Caki2 (cell line): ENCODE results near the gene SFRP4. TPM values are rescaled to one million over a fixed set of nuclear protein-coding genes. Genes with fewer than 3 reads are reported as not detected.

Source experiments
- DNase-seq: peaks from one replicate; pipeline ENCODE4 v3.0.0-alpha.2; 2015; ENCODE audit warnings: low read depth
- in situ Hi-C: cut with HindIII; loops from 2 replicates; pipeline ENCODE4 v1.10.0; 2016; ENCODE audit warnings: low sequenced_read_pairs, low pct_unique_long_range_greater_than_20kb, mixed read lengths
- total RNA-seq: library from RNA; depleted of rRNA; stranded (reverse); fragments of >200 nt; shearing (Covaris generic); gene quantifications from 2 replicates; pipeline ENCODE4 v1.2.3, GENCODE V29; 2014; ENCODE audit warnings: low replicate concordance

Gene SFRP4
- total RNA-seq, 1 experiment from 2014 or later = 19.2 TPM

- in situ Hi-C loops = no loop called here
- peak; percentile 46 for DNase-seq
Observed at GRCh38 chr7:37930226-37930948, 13.8 kb upstream of the SFRP4 start.

GRCh38 chr7:37928878-37929277 is 12.3 kb upstream of the SFRP4 start:
- no peak for DNase-seq
- in situ Hi-C loops = no loop called here

GRCh38 chr7:37927773-37928444 is 11.3 kb upstream of the SFRP4 start:
- in situ Hi-C loops = no loop called here
- no peak for DNase-seq

GRCh38 chr7:37925620-37926019 is 9.0 kb upstream of the SFRP4 start:
- no peak for DNase-seq
- in situ Hi-C loops = no loop called here

GRCh38 chr7:37924491-37925041 is 7.9 kb upstream of the SFRP4 start:
- in situ Hi-C loops = loop anchor here (25.0 kb wide), 1 partner anchor 388 kb away; no protein-coding TSS in a partner anchor
- DNase-seq = no peak

GRCh38 chr7:37923996-37924395 is 7.4 kb upstream of the SFRP4 start:
- DNase-seq = no peak
- in situ Hi-C loops = loop anchor here (25.0 kb wide), 1 partner anchor 388 kb away; no protein-coding TSS in a partner anchor

GRCh38 chr7:37921876-37922275 is 5.3 kb upstream of the SFRP4 start:
- DNase-seq = no peak
- in situ Hi-C loops = loop anchor here (25.0 kb wide), 1 partner anchor 390 kb away; no protein-coding TSS in a partner anchor

GRCh38 chr7:37920849-37921805 is 4.5 kb upstream of the SFRP4 start:
- in situ Hi-C loops = loop anchor here (25.0 kb wide), 1 partner anchor 391 kb away; no protein-coding TSS in a partner anchor
- peak; percentile 82 for DNase-seq

- in situ Hi-C loops = loop anchor here (25.0 kb wide), 1 partner anchor 392 kb away; no protein-coding TSS in a partner anchor
- DNase-seq = peak; percentile 85
Observed at GRCh38 chr7:37920305-37920848, 3.8 kb upstream of the SFRP4 start, which contains the start of gene EPDR1. Gene EPDR1 (plus strand): TSS chr7:37920640. CDS start chr7:37920940, 300 bp downstream.

GRCh38 chr7:37918526-37918925 is 1.9 kb upstream of the SFRP4 start:
- no peak for DNase-seq
- in situ Hi-C loops = loop anchor here (25.0 kb wide), 1 partner anchor 394 kb away; no protein-coding TSS in a partner anchor

- in situ Hi-C loops = loop anchor here (25.0 kb wide), 1 partner anchor 396 kb away; no protein-coding TSS in a partner anchor
- no peak for DNase-seq
Observed at GRCh38 chr7:37916017-37916672, 472 bp downstream of the SFRP4 start.

- in situ Hi-C loops = loop anchor here (25.0 kb wide), 1 partner anchor 397 kb away; no protein-coding TSS in a partner anchor
- peak; percentile 37 for DNase-seq
Observed at GRCh38 chr7:37915438-37915837, 1.2 kb downstream of the SFRP4 start.

- in situ Hi-C loops = loop anchor here (25.0 kb wide), 1 partner anchor 400 kb away; no protein-coding TSS in a partner anchor
- DNase-seq = no peak
Observed at GRCh38 chr7:37912756-37913155, 3.9 kb downstream of the SFRP4 start.

- in situ Hi-C loops = loop anchor here (25.0 kb wide), 1 partner anchor 404 kb away; no protein-coding TSS in a partner anchor
- peak; percentile 57 for DNase-seq
Observed at GRCh38 chr7:37908221-37908788, 8.3 kb downstream of the SFRP4 start.

GRCh38 chr7:37901890-37902524 is 14.6 kb downstream of the SFRP4 start:
- in situ Hi-C loops = loop anchor here (25.0 kb wide), 1 partner anchor 410 kb away; no protein-coding TSS in a partner anchor
- DNase-seq = peak; percentile 82

- peak; percentile 81 for DNase-seq
- in situ Hi-C loops = loop anchor here (25.0 kb wide), 1 partner anchor 411 kb away; no protein-coding TSS in a partner anchor
Observed at GRCh38 chr7:37901236-37901827, 15.3 kb downstream of the SFRP4 start.
